ENCODE results near the gene KANSL1L. TPM values are rescaled to one million over a fixed set of nuclear protein-coding genes. Genes with fewer than 3 reads are reported as not detected.

Gene KANSL1L
- total RNA-seq, 1 donor from 2014 or later, result 11.5 TPM

- Histone ChIP-seq H3K27me3 (ENCODE audit: control insufficient read depth, insufficient read depth, low read length) (no peaks in the 10 kb centered on the region), H3K36me3 (ENCODE audit: control insufficient read depth, insufficient read depth, low read length) (no peaks in the 10 kb centered on the region), H3K4me3 (ENCODE audit: low read depth, low read length) (no peak overlapping the region)
- TF ChIP-seq CTCF (IDR thresholded peaks at IDR 0.05; ENCODE audit: insufficient read depth, low read length, poor library complexity, severe bottlenecking), result no peak
- no peak for DNase-seq (ENCODE audit: low read depth)
Measured at GRCh38 chr2:209985874-209986273, 185.3 kb downstream of the KANSL1L start.

- Histone ChIP-seq H3K27me3 (ENCODE audit: control insufficient read depth, insufficient read depth, low read length) (no peaks in the 10 kb centered on the region), H3K36me3 (ENCODE audit: control insufficient read depth, insufficient read depth, low read length) (no peaks in the 10 kb centered on the region), H3K4me3 (ENCODE audit: low read depth, low read length) (no peak overlapping the region)
- DNase-seq (ENCODE audit: low read depth), result no peak
- no peak for TF ChIP-seq CTCF (IDR thresholded peaks at IDR 0.05; ENCODE audit: insufficient read depth, low read length, poor library complexity, severe bottlenecking)
Measured at GRCh38 chr2:209984291-209984690, 186.9 kb downstream of the KANSL1L start.

- no peaks in the 10 kb centered on the region for H3K27me3 ChIP-seq (ENCODE audit: control insufficient read depth, insufficient read depth, low read length)
- peak; percentile 27 for TF ChIP-seq CTCF (IDR thresholded peaks at IDR 0.05; ENCODE audit: insufficient read depth, low read length, poor library complexity, severe bottlenecking)
- H3K36me3 ChIP-seq (ENCODE audit: control insufficient read depth, insufficient read depth, low read length), result no peaks in the 10 kb centered on the region
- H3K4me3 ChIP-seq (ENCODE audit: low read depth, low read length), result no peak overlapping the region
- no peak for DNase-seq (ENCODE audit: low read depth)
Measured at GRCh38 chr2:209977386-209978239, 193.6 kb downstream of the KANSL1L start.

GRCh38 chr2:209976698-209977385 lies 194.4 kb downstream of the KANSL1L start:
- TF ChIP-seq CTCF (IDR thresholded peaks at IDR 0.05; ENCODE audit: insufficient read depth, low read length, poor library complexity, severe bottlenecking), result no peak
- Histone ChIP-seq H3K27me3 (ENCODE audit: control insufficient read depth, insufficient read depth, low read length) (no peaks in the 10 kb centered on the region), H3K36me3 (ENCODE audit: control insufficient read depth, insufficient read depth, low read length) (no peaks in the 10 kb centered on the region), H3K4me3 (ENCODE audit: low read depth, low read length) (no peak overlapping the region)
- no peak for DNase-seq (ENCODE audit: low read depth)

- Histone ChIP-seq H3K36me3 (ENCODE audit: control insufficient read depth, insufficient read depth, low read length) (no peaks in the 10 kb centered on the region), H3K27me3 (ENCODE audit: control insufficient read depth, insufficient read depth, low read length) (no peaks in the 10 kb centered on the region), H3K4me3 (ENCODE audit: low read depth, low read length) (no peak overlapping the region)
- TF ChIP-seq CTCF (IDR thresholded peaks at IDR 0.05; ENCODE audit: insufficient read depth, low read length, poor library complexity, severe bottlenecking), result no peak
- peak; percentile 19 for DNase-seq (ENCODE audit: low read depth)
Measured at GRCh38 chr2:209974576-209974975, 196.6 kb downstream of the KANSL1L start.

Measured in kidney epithelial cell (primary cell).